GM19468 (cell line): ENCODE measurements around the gene GIMAP7.

Experiments
- ATAC-seq: cut with Tn5 transposase; IDR thresholded peaks from one replicate; pipeline ENCODE4 v1.9.1; 2021; ENCODE audit warnings: mild to moderate bottlenecking, moderate library complexity, moderate number of reproducible peaks; ENCODE audit not compliant: unreplicated experiment; ENCODE audit errors: extremely low read depth

GIMAP7 gene

GRCh38 chr7:150567169-150567568 is 52.5 kb downstream of the GIMAP7 start, which contains the start of gene GIMAP4:
Gene GIMAP4, plus strand, starts transcription at chr7:150567390. Its CDS starts 2,512 bp downstream, at chr7:150569902.
- ATAC-seq: no peak

- no peak for ATAC-seq
These were observed 53.2 kb downstream of the GIMAP7 start for GRCh38 chr7:150567871-150568301.

GRCh38 chr7:150568714-150569113 is 54.0 kb downstream of the GIMAP7 start:
- no peak for ATAC-seq

GRCh38 chr7:150569245-150569955 is 54.7 kb downstream of the GIMAP7 start:
- ATAC-seq: no peak
